OCI-LY7 (cell line): Measurements from ENCODE around the gene ATP9B.

Experiments
- CTCF ChIP-seq: fragments of 200-600 bp; sonication (generic); conservative IDR thresholded peaks from 2 replicates; pipeline ENCODE4 v1.5.1; 2014; ENCODE audit warnings: mild to moderate bottlenecking, antibody characterized with exemption, low read length, moderate library complexity, mixed read lengths
- EZH2phosphoT487 ChIP-seq: fragments of 200-600 bp; sonication (generic); IDR thresholded peaks from 2 replicates; pipeline ENCODE4 v1.6.1; 2018; ENCODE audit warnings: low read depth, borderline replicate concordance, mild to moderate bottlenecking, mixed run types, antibody characterized with exemption, low read length, moderate library complexity, mixed read lengths

GRCh38 chr18:79323471-79323870, 254.3 kb downstream of the ATP9B start:
- TF ChIP-seq CTCF (no peak), EZH2phosphoT487 (no peak)
